Neutrophil (primary cell): ENCODE data around the gene YWHAE.
"Not testable (repeated sequence)": the region's sequence is repeated elsewhere in the genome, so short reads cannot be mapped to it uniquely, and the experiment has no call there.

Experiments used
- H3K27ac ChIP-seq: fragments of 200-600 bp; sonication (generic); 2 replicates; pipeline ENCODE4 v1.5.1; 2016; ENCODE audit warnings: mild to moderate bottlenecking, moderate library complexity
- H3K27me3 ChIP-seq: fragments of 200-600 bp; sonication (generic); 2 replicates; pipeline ENCODE4 v1.6.0; 2016; ENCODE audit warnings: mild to moderate bottlenecking
- H3K36me3 ChIP-seq: fragments of 200-600 bp; sonication (generic); 2 replicates; pipeline ENCODE4 v1.5.1; 2017
- H3K4me1 ChIP-seq, 2 experiments: fragments of 200-600 bp in 1 of 2; sonication (generic) in 1 of 2; 1 replicate in 1 of 2; 2 replicates in 1 of 2; pipeline versions ENCODE4 v1.5.1 to v1.6.1; 2013 to 2016; ENCODE audit warnings: low read depth in 1 of 2, low read length in 1 of 2, mild to moderate bottlenecking in 1 of 2, moderate library complexity in 1 of 2; ENCODE audit not compliant: control insufficient read depth in 1 of 2, insufficient read depth in 1 of 2
- H3K4me3 ChIP-seq, 2 experiments: fragments of 200-600 bp in 1 of 2; sonication (generic) in 1 of 2; 1 replicate in 1 of 2; 2 replicates in 1 of 2; pipeline ENCODE4 v1.5.1; 2013 to 2016; ENCODE audit warnings: low read depth in 1 of 2, low read length in 1 of 2, mild to moderate bottlenecking in 1 of 2, moderate library complexity in 1 of 2
- H3K9me3 ChIP-seq: fragments of 200-600 bp; sonication (generic); 2 replicates; pipeline ENCODE4 v1.5.1; 2016
- CTCF ChIP-seq: fragments of 200-600 bp; sonication (generic); IDR thresholded peaks from 2 replicates; pipeline ENCODE4 v1.5.1; 2016; ENCODE audit warnings: antibody characterized with exemption

YWHAE gene

DNA sequence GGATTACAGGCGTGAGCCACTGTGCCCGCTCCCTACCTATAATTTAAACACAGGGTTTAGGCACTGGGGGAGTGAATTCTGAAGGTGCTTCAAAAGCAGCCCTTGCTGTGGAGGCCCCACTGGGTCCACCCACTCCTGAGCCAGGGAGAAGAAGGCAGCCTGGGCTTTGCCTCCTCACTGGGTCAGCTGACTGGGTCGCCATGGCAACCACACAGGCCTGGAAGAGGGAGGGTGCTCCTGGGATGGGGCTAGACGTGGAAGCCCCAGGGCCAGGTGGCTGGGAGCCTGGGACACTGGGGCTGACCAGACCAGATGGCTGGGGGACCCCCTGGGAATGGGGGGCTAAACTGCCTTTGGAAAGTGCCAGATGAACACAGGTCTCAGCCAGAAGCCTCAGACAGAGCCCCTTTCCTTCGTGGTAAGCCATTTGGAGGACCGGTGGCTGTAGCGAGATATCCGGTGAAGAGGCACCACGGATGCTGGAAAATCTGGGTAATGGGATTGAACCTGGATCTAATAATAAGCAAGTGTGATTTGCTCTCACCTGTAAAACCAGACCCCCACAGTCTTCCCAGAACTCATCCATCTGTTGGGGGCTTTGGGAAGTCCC, 87.7 kb downstream of the YWHAE start:
- Histone ChIP-seq H3K27ac (no peak overlapping the region), H3K4me1 (no peaks in the 10 kb centered on the region), H3K4me3 (no peak overlapping the region), H3K27me3 (peaks cover 37% of the 10 kb centered on the region), H3K9me3 (no peaks in the 10 kb centered on the region), H3K36me3 (no peaks in the 10 kb centered on the region)
- TF ChIP-seq CTCF: no peak

DNA sequence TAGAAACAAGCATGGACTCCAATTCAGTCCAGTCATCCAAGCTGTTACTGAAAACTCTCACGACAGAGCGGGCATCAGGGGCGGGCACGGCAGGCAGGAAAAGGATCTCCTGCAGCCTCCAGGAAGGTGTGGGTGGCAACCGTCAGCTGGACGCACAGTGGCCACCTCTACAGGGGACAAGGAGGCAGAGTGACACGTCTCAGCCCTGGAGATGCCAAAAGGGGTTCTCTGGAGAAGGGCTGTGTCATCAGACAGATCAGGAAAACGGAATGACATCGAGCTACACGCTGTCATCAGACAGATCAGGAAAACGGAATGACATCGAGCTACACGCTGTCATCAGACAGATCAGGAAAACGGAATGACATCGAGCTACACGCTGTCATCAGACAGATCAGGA, 92.2 kb downstream of the YWHAE start:
- not testable (repeated sequence) for H3K36me3 ChIP-seq

DNA sequence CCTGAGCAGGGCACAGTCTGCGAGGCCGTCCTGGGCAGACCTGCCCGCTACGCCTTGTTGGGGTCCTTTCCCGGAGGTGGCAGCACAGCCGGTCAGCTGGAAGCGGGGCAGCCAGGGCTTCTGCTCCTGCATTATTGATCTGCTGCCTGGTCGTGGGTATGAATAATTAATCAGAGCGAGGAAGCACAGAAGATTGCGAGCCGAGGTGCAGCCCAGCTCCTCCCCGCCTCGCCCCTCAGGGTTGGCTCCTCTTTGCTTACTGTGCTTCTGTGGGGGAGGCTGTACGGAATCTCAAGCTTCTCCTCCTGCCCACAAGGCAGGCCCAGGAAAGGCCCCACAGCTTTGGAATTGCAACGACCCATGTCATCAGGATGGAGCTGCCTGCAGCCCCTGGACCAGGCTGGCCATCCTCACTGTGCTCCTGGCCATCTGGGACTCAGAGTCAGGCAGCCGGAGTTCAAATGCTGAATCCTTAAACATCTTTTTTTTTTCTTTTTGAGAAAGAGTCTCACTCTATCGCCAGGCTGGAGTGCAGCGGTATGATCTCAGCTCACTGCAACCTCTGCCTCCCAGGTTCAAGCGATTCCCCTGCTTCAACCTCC, 95.0 kb downstream of the YWHAE start:
- H3K27me3 ChIP-seq: peaks cover 3% of the 10 kb centered on the region
- H3K4me1 ChIP-seq: no peaks in the 10 kb centered on the region
- no peak for TF ChIP-seq CTCF

More for the DNA sequence above, 92.2 kb downstream of the YWHAE start:
- not testable (repeated sequence) for H3K27ac ChIP-seq, H3K4me1 ChIP-seq, H3K4me3 ChIP-seq, H3K9me3 ChIP-seq
- peaks cover 14% of the 10 kb centered on the region for H3K27me3 ChIP-seq

GRCh38 chr17:1304522-1304921, 95.5 kb downstream of the YWHAE start:
- TF ChIP-seq CTCF: no peak
- no peak overlapping the region for H3K4me3 ChIP-seq
- no peak overlapping the region for H3K27ac ChIP-seq
- no peaks in the 10 kb centered on the region for H3K36me3 ChIP-seq
- no peaks in the 10 kb centered on the region for H3K9me3 ChIP-seq
- H3K27me3 ChIP-seq: peaks cover 9% of the 10 kb centered on the region
- H3K4me1 ChIP-seq: no peaks in the 10 kb centered on the region

More for the DNA sequence above, 95.0 kb downstream of the YWHAE start:
- Histone ChIP-seq H3K4me3 (no peak overlapping the region), H3K27ac (no peak overlapping the region), H3K9me3 (no peaks in the 10 kb centered on the region), H3K36me3 (no peaks in the 10 kb centered on the region)

- H3K27me3 ChIP-seq: peaks cover 26% of the 10 kb centered on the region
Measured at GRCh38 chr17:1302761-1303160, 97.3 kb downstream of the YWHAE start.

More at GRCh38 chr17:1302761-1303160, 97.3 kb downstream of the YWHAE start:
- TF ChIP-seq CTCF: no peak
- Histone ChIP-seq H3K9me3 (no peaks in the 10 kb centered on the region), H3K36me3 (no peaks in the 10 kb centered on the region), H3K27ac (no peak overlapping the region), H3K4me3 (no peak overlapping the region), H3K4me1 (no peaks in the 10 kb centered on the region)
